HG02610 (cell line): ENCODE results near the gene PTPN2.
A peak's percentile ranks its signal among the peaks of the same experiment; 100 is the strongest.

Source experiments
- ATAC-seq: cut with Tn5 transposase; IDR thresholded peaks from one replicate; pipeline ENCODE4 v1.9.1; 2021; ENCODE audit warnings: mild to moderate bottlenecking, moderate library complexity; ENCODE audit not compliant: unreplicated experiment

Gene PTPN2

GRCh38 chr18:12828116-12829051, 55.7 kb downstream of the PTPN2 start:
- ATAC-seq = no peak

- no peak for ATAC-seq
These were observed 56.4 kb downstream of the PTPN2 start for GRCh38 chr18:12827588-12827987.

GRCh38 chr18:12825230-12825629, 58.8 kb downstream of the PTPN2 start:
- no peak for ATAC-seq

GRCh38 chr18:12823892-12824291, 60.1 kb downstream of the PTPN2 start:
- no peak for ATAC-seq

- ATAC-seq = no peak
These were observed 62.6 kb downstream of the PTPN2 start for GRCh38 chr18:12821408-12821807.

- ATAC-seq = no peak
These were observed 63.5 kb downstream of the PTPN2 start for GRCh38 chr18:12820506-12820905.

- ATAC-seq = no peak
These were observed 64.2 kb downstream of the PTPN2 start for GRCh38 chr18:12819841-12820240.

- ATAC-seq = peak; percentile 94
These were observed 64.7 kb downstream of the PTPN2 start for GRCh38 chr18:12819322-12819721.

- ATAC-seq = no peak
These were observed 65.8 kb downstream of the PTPN2 start for GRCh38 chr18:12818243-12818642.

GRCh38 chr18:12816451-12816850, 67.6 kb downstream of the PTPN2 start:
- no peak for ATAC-seq

- no peak for ATAC-seq
These were observed 72.7 kb downstream of the PTPN2 start for GRCh38 chr18:12811191-12811950.

- ATAC-seq = peak; percentile 64
These were observed 80.7 kb downstream of the PTPN2 start for GRCh38 chr18:12803069-12803936.

- no peak for ATAC-seq
These were observed 81.5 kb downstream of the PTPN2 start for GRCh38 chr18:12802538-12802937.

- ATAC-seq = no peak
These were observed 87.6 kb downstream of the PTPN2 start for GRCh38 chr18:12796448-12796847.

- ATAC-seq = no peak
These were observed 92.4 kb downstream of the PTPN2 start for GRCh38 chr18:12791610-12792009.

- ATAC-seq = no peak
These were observed 97.4 kb downstream of the PTPN2 start for GRCh38 chr18:12786669-12787068.

- ATAC-seq = no peak
These were observed 100.5 kb downstream of the PTPN2 start for GRCh38 chr18:12783524-12783923.

- no peak for ATAC-seq
These were observed 101.5 kb downstream of the PTPN2 start for GRCh38 chr18:12782521-12782920.

GRCh38 chr18:12779456-12779855, 104.6 kb downstream of the PTPN2 start:
- no peak for ATAC-seq

GRCh38 chr18:12779043-12779442, 105.0 kb downstream of the PTPN2 start:
- no peak for ATAC-seq

- ATAC-seq = no peak
These were observed 106.5 kb downstream of the PTPN2 start for GRCh38 chr18:12777500-12777944.
